T-helper 1 cell (primary cell): ENCODE results near the gene CRISPLD2.
"Not testable (repeated sequence)": the region's sequence is repeated elsewhere in the genome, so short reads cannot be mapped to it uniquely, and the experiment has no call there.

Source experiments
- DNase-seq, 5 donors: peaks; one replicate each; pipeline ENCODE4 v3.0.0-alpha.2; 2012 to 2020

CRISPLD2 gene

GRCh38 chr16:84842516-84843148 lies 22.8 kb downstream of the CRISPLD2 start:
- DNase-seq, result no peak

DNA sequence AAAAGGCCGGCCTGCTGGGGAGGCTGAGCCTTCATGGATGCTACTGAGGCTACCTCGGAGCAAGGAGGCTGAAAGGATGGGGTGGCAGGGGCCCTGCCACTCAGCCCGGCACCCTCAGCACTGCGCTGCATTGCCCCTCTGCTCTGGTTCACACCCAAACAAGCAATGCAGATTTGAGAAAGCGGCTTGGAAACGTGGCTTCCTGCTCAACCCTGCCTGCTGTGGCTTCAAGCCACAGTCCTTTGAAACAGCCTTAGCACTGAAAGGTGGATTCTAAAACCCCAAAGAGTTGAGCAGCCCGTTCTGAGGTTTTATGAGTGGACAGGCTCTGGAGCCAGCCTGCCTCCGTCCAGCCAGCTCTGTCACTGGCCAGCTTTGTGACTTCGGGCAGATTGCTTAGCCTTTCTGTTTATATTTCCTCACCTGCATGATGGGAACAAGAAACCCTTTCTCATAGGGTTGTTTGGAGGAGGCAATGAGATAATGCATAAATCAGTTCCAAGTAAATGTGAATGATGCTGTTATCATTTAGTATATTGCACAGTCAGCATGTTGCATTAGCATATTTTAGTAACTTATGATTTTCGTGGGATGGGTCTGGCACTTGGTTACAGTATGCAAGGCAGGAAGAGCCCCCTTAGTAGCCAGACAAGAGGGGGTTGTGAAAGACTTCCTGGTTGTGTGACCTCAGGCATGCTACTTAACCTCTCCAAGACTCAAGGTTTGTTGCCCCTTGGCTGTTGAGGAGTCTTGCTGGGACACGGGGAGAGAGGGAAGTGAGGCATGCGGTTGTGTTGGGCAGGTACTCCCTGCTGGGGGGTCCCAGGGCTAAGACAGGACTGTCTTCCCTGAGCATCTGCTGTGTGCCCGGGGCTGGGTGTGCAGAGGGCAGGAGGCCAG lies 23.6 kb downstream of the CRISPLD2 start:
- DNase-seq, result no peak

GRCh38 chr16:84844049-84844350 lies 24.2 kb downstream of the CRISPLD2 start:
- no peak for DNase-seq

DNA sequence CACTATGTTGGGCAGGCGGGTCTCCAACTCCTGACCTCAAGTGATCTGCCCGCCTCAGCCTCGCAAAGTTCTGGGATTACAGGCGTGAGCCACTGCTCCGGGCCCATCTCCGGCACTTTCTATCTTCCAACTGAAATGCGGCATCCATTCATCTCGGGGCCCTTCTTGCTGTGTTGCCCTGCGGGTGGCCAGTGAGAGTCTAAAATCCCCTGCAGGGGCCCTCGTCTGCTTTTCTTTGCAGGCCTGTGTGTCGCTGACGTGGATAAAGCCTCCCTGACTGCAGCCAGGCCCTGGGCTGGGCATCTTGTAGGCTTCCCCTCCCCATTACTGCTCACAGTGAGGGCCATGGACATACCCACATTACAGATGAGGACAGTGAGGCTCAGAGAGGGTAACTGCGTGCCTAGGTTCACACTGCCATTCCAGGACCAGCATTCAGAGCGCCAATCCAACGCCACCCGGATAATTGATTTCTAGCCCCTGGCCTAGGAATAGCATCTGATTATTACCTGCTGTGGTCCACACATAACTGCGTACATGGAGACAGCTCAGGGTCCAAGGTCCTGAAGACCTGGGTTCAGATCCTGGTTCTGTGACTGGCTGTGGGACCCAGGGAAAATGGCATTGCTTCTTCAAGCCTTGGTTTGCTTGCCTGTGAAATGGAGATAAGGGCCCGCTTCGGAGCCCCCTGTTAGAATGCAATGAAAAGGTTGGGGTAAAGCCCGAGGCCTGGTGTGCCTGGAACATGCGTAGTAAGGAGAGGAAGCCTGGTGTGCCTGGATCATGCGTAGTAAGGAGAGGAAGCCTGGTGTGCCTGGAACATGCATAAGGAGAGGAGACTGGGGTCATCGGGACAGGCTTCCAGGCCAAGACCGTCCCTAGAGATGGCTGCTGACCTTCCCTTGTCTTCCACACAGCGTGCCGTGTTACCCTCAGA lies 25.0 kb downstream of the CRISPLD2 start:
- no peak for DNase-seq

DNA sequence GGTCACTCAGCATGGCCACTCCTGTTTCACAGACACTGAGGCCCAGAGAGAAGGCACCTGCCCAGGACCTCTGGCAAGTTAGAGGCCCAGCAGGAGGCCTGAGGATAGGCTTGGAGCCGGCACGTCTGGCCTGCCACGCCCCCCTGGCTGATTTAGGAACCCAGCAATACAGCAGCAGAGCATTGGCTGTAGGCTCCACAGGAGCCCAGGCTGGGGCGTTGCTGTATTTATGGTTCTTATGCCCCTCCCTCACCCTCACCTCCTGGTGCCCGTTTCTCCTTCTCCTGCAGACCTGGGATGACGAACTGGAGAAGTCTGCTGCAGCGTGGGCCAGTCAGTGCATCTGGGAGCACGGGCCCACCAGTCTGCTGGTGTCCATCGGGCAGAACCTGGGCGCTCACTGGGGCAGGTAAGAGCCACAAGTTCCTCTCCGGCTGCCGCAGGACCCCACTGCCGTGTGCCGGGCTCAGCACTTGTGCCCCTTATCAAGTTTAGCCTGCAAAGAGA lies 25.8 kb downstream of the CRISPLD2 start:
- no peak for DNase-seq

DNA sequence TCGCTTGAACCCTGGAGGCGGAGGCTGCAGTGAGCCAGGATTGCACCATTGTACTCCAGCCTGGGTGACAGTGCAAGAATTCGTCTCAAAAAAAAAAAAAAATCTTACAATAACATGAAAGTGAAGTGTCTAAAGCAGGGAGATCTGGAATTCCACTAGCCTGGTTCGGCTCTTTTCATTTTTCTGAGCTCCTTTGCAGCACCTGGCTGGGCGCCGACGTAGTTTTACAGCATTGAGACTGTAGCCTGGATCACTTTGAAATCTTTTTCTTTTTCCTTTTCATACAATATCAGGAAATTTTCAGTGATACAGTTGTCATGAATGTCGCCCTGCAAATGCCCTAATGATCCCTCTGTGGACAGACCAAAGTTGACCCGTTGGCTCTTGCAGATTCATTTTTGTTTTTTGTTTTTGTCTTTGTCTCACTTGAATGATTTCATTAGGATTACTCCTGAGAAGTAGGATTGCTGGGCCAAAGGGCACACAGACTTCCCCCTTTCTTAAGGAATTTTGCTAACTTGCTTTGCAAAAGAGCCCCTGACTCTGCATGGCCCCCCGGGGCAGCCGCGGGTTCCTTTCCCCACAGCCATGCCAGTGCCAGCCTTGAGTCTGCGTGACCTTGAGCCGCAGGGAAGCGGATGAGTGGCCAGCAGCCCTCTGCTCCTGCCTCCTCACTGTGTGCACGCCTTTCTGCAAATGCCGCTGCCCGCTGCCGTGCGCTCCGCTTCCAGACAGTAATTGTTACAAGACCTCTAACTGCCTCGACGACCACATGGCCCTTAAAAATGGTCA lies 28.0 kb downstream of the CRISPLD2 start:
- DNase-seq, result no peak

- no peak for DNase-seq
Observed at GRCh38 chr16:84848986-84849634, 29.3 kb downstream of the CRISPLD2 start.

DNA sequence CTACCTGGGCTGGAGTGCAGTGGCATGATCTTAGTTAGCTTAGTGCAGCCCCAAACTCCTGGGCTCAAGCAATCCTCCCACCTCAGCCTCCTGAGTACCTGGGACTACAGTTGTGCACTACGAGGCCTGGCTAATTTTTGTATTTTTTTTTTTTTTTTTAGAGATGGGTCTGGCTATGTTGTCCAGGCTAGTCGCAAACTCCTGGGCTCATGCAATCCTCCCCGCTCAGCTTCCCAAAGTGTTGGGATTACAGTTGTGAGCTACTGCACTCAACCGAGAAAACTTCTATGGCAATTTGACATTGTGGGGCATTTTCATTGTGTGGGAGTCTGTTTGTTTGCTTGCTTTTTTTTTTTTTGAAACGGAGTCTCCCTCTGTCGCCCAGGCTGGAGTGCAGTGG lies 30.0 kb downstream of the CRISPLD2 start:
- no peak for DNase-seq

DNA sequence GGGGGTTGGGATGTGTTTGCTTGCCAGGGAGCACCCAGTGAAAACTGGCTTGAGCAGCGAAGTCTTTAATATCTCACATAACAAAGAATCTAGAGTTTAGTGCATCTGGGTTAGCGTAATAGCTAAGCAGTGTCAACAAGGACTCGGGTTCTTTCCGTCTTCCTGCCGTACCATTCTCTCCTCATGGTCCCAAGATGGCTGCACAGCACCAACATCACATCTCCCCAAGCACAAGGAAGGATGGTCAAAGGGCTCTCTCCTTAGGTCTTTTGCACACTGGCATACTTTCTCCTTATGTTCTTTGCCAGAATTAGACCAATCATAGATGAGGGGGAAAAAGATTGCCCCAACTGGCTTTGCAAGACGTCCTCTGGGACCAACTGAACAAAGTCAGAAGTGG lies 30.9 kb downstream of the CRISPLD2 start:
- no peak for DNase-seq

DNA sequence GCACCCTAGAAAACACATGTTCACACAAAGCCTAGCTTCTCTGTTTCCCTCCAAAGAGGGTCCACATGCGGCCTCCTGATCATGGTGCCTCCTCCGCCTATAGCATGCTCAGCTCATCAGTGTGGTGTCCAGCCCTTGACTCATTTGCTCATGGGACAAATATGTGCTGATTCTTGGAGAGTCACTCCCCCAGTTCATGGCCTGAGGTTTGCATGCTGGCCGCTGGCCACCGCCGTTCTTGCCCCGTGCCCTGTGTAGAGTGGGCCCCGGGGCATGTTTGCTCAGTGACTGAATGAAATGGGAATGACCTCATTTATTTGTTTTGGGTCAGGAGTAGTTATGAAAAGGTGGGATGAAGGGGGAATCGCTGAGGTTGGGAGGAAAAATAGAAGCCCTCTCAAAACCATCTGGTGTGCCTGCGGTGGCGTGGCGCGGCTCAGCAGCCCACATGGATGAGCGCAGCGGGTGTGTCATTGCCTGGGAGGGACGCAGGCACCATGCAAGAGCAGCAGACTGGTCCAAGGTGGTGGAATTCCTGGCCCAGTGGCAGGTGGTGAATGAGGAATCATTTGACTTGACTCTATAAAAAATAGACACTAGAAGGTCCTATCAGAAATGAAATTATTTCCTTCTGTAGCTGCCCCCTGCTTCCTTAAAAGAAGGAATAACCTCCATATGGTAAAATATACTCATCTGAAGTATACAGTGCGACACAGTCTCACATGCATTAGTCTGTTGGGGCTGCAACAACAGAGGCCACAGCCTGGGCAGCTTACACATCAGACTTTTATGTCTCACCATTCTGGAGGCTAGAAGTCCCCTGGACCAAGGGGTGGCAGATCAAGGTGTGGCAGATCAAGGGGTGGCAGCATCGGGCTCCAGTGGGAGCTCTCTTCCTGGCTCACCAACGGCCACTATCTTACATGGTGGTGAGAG lies 31.7 kb downstream of the CRISPLD2 start:
- DNase-seq, result no peak

- DNase-seq, result no peak
Observed at GRCh38 chr16:84853534-84853933, 33.7 kb downstream of the CRISPLD2 start.

GRCh38 chr16:84854759-84855158 lies 35.0 kb downstream of the CRISPLD2 start:
- DNase-seq, result no peak

- not testable (repeated sequence) for DNase-seq
Observed at GRCh38 chr16:84855435-84856202, 35.8 kb downstream of the CRISPLD2 start.

DNA sequence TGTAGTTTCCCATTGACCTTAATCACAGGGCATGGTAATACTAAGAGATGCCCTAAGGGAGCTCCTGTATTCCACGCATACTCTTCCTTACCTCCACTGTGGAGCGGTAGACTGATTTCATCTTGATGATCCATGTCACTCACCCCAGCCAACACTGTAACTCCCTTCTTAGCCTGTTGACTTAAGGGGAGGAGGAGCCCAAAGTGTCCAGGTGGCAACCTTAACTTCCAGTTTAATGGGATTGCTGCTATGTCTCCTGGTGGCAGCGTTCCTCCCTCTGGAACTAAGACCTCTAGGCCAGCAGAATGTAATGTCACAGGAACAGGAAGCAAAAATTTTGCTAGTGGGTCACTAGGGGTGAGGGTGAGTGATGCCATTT lies 36.4 kb downstream of the CRISPLD2 start:
- not testable (repeated sequence) for DNase-seq

DNA sequence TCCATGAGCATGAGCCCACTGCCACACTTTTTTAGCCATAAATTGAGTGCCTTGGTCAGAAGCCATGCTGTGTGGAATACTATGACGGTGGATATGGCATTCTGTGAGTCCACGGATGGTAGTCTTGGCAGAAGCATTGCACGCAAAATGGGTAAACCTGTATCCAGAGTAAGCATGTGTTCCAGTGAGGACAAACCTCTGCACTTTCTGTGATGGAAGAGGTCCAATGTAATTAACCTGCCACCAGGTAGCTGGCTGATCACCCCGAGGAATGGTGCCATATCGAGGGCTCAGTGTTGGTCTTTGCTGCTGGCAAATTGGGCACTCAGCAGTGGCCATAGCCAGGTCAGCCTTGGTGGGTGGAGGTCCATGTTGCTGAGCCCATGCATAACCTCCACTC lies 37.0 kb downstream of the CRISPLD2 start:
- DNase-seq, result not testable (repeated sequence)

DNA sequence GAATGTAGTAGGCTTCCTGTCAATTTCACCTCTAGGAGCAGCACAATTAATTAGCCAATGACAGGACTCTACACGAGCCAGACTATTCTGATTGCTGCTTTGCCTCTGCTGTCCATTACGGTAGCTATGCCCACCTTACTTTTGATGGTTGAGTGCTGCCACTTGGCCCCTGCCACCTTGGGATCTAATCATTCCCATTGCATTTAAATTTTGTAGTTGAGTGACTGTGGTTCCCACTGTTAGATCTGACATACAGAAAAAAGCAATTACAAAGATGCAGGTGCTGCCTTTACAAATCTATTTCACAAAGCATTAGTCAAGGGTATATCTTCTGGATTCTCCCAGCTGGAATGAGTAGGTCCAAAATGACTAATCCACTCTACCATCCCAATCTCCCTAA lies 39.9 kb downstream of the CRISPLD2 start:
- DNase-seq, result no peak

- no peak for DNase-seq
Observed at GRCh38 chr16:84860383-84860782, 40.6 kb downstream of the CRISPLD2 start.

DNA sequence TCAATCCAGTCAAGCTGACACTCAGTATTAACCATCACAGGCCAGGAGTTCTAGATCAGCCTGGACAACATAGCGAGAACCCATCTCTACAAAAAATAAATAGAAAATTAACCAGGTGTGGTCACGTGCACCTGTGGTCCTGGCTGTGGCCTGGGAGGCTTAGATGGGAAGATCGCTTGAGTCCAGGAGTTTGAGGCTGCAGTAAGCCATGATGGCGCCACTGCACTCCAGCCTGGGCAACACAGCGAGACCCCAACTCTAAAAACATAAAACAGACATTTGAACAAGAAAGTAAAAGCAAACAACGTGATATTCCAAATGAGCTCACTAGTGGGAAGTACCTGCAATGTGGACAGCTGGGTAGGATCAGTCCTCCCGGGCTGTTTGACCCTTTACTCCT lies 41.9 kb downstream of the CRISPLD2 start:
- no peak for DNase-seq

GRCh38 chr16:84862804-84863480 lies 43.2 kb downstream of the CRISPLD2 start:
- no peak for DNase-seq
